ENCODE data around the gene RPL41.

DNA sequence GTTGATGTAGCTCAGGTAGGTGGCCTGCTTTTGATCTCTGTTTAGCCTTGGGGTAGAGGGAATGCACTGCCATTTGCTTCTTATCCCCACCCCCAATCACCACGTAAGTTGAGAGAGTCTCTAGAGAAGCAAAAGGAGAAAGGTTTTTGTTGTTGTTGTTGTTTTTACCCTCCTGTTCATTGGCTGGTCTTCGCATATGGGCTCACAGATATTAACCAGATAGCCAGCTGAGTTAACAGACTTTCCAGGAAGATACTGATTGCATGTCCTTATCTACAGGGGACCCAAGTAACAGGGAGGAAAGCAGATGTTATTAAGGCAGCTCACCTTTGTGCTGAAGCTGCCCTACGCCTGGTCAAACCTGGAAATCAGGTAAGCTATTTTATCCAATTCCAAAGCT lies 9.2 kb upstream of the RPL41 start:
- TF ChIP-seq POLR2A (IDR thresholded peaks at IDR 0.05) (no peak), CTCF (IDR thresholded peaks at IDR 0.05 in 4 of 5, conservative IDR thresholded peaks at IDR 0.05 in 1 of 5) (no peak)

All from gastrocnemius medialis (tissue), 4 donors.